Keratinocyte (primary cell): Measurements from ENCODE around the gene NFYC. TPM values are rescaled to one million over a fixed set of nuclear protein-coding genes. Genes with fewer than 3 reads are reported as not detected.

Experiments
- DNase-seq: peaks from one replicate; pipeline ENCODE4 v3.0.0-alpha.2; 2011; ENCODE audit warnings: low read depth, missing footprints, low spot score
- FAIRE-seq: peaks from 2 replicates; lab custom pipeline; 2011; peaks lifted over from hg19 to GRCh38; lab: Jason Lieb, UNC
- H2AFZ ChIP-seq: 2 replicates; pipeline ENCODE4 v1.6.0; 2012; ENCODE audit warnings: low read length, control low read depth, inconsistent platforms; ENCODE audit not compliant: control insufficient read depth
- H3K27ac ChIP-seq: 2 replicates; pipeline ENCODE4 v1.5.1; 2011; ENCODE audit warnings: low read length; ENCODE audit not compliant: control insufficient read depth, insufficient read depth
- H3K27me3 ChIP-seq: 3 replicates; pipeline ENCODE4 v1.6.0; 2011; ENCODE audit warnings: low read length; ENCODE audit not compliant: control insufficient read depth, insufficient read depth; ENCODE audit errors: extremely low read depth
- H3K36me3 ChIP-seq, 2 experiments: 2 replicates in 1 of 2; 3 replicates in 1 of 2; pipeline ENCODE4 v1.5.1; 2011; ENCODE audit warnings: low read length in 2 of 2, mild to moderate bottlenecking in 1 of 2; ENCODE audit not compliant: control insufficient read depth in 2 of 2, insufficient read depth in 2 of 2; ENCODE audit errors: extremely low read depth in 1 of 2
- H3K4me1 ChIP-seq: 3 replicates; pipeline ENCODE4 v1.5.1; 2011; ENCODE audit warnings: low read length; ENCODE audit not compliant: control insufficient read depth, insufficient read depth; ENCODE audit errors: extremely low read depth
- H3K4me2 ChIP-seq: 3 replicates; pipeline ENCODE4 v1.6.0; 2011; ENCODE audit warnings: low read depth, low read length; ENCODE audit not compliant: control insufficient read depth, insufficient read depth; ENCODE audit errors: extremely low read depth
- H3K4me3 ChIP-seq, 3 experiments: fragments of 200-600 bp in 1 of 3; sonication (generic) in 1 of 3; 2 replicates in 2 of 3; 3 replicates in 1 of 3; pipeline ENCODE4 v1.5.1; 2011 to 2016; ENCODE audit warnings: low read length in 3 of 3, mild to moderate bottlenecking in 3 of 3, control low read depth in 2 of 3, inconsistent platforms in 1 of 3, low read depth in 1 of 3, mixed read lengths in 1 of 3, mixed run types in 1 of 3, moderate library complexity in 1 of 3; ENCODE audit not compliant: control insufficient read depth in 2 of 3, insufficient read depth in 2 of 3; ENCODE audit errors: extremely low read depth in 1 of 3
- H3K79me2 ChIP-seq: 2 replicates; pipeline ENCODE4 v1.6.0; 2012; ENCODE audit warnings: low read length; ENCODE audit not compliant: control insufficient read depth, insufficient read depth
- H3K9ac ChIP-seq: 3 replicates; pipeline ENCODE4 v1.6.0; 2011; ENCODE audit warnings: low read length; ENCODE audit not compliant: control insufficient read depth, insufficient read depth; ENCODE audit errors: extremely low read depth
- H3K9me1 ChIP-seq: 3 replicates; pipeline ENCODE4 v1.6.0; 2011; ENCODE audit warnings: low read length; ENCODE audit not compliant: control insufficient read depth, insufficient read depth; ENCODE audit errors: extremely low read depth
- H3K9me3 ChIP-seq: 2 replicates; pipeline ENCODE4 v1.5.1; 2012; ENCODE audit warnings: low read depth, low read length; ENCODE audit not compliant: control insufficient read depth
- H4K20me1 ChIP-seq: 3 replicates; pipeline ENCODE4 v1.6.0; 2011; ENCODE audit warnings: low read length; ENCODE audit not compliant: control insufficient read depth, insufficient read depth; ENCODE audit errors: extremely low read depth
- EZH2 ChIP-seq: IDR thresholded peaks from one replicate; pipeline ENCODE4 v1.6.1; 2012; ENCODE audit warnings: inconsistent platforms, mild to moderate bottlenecking, low read length, moderate library complexity
- dilution Hi-C: fragments of 300-500 bp; cut with MboI; formaldehyde crosslinking; loops from one replicate; pipeline ENCODE4 v1.7.0; 2020; ENCODE audit warnings: low sequenced_read_pairs; ENCODE audit not compliant: extremely low pct_ligation_motif_present
- polyA plus RNA-seq, 5 experiments: library from polyadenylated mRNA; depleted of rRNA in 3 of 5; stranded (reverse) in 3 of 5; stranded (forward) in 1 of 5; unstranded in 1 of 5; fragments of >200 nt; gene quantifications; 1 replicate in 1 of 5; 2 replicates in 3 of 5; 3 replicates in 1 of 5; pipeline versions ENCODE4 v1.2.1 to v1.2.3, GENCODE V29; 2011 to 2012; ENCODE audit warnings: missing spikeins in 2 of 5, low read depth in 1 of 5, low replicate concordance in 1 of 5
- TF ChIP-seq, protein P1 (sequence below), 3 experiments: IDR thresholded peaks in 1 of 3; conservative IDR thresholded peaks in 1 of 3; optimal IDR thresholded peaks in 1 of 3; 2 replicates in 2 of 3; 3 replicates in 1 of 3; pipeline versions ENCODE3 to v1.5.1; 2011; ENCODE audit warnings: low read length in 3 of 3, mild to moderate bottlenecking in 3 of 3, moderate library complexity in 2 of 3, control low read depth in 1 of 3, inconsistent platforms in 1 of 3; ENCODE audit not compliant: insufficient read depth in 2 of 3; ENCODE audit errors: extremely low read depth in 1 of 3

NFYC gene
- polyA plus RNA-seq, 1 donor (not counting 4 experiments of a cell fraction or from before 2014, with no cell fraction given), result 32.4 TPM

DNA sequence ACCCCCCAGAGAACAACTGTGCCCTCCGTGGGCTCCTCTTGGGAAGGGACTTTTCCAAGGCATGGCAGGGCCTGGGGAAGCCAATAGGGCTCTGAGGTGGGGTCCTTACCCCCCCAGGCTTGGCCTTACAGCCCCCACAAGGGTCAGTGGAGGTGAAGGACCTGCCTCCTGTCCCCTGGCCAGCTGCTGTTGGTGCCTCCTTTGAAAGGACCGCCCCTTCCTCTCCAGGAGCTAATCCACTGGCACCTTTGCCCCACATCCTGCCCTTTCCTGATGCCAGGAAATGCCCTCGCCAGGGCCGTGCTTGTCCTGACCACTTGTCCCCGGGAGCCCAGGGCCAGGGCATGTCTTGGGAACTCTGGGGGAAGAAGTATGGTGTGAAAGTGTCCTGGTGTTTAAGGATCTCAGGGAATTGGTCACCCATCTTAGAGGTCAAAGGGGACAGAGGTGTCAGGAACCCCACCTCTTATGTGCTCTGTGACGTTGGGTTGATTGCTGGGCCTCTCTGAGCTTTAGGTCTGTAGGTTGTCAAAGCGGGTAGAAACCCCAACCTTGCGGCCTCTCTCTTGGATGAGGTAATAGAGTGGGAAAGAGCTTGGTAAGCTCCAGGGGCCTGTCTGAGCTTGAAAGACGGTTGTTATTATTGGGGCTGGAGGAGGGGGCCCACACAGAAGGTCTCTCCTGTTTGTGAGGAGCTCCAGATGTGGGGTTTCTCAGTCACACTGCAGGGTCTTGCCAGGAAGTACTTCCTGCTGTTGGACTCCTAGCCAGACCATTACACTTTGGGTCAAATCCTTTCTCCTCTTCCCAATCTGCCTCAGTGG is 94.9 kb downstream of the NFYC start:
- Histone ChIP-seq H3K4me2 (no peak overlapping the region), H3K4me1 (peaks cover 3% of the 10 kb centered on the region), H3K9me1 (no peaks in the 10 kb centered on the region), H3K27ac (no peak overlapping the region), H3K4me3 (no peak overlapping the region), H2AFZ (no peak overlapping the region), H3K27me3 (peaks cover 53% of the 10 kb centered on the region), H3K9ac (no peak overlapping the region), H3K79me2 (no peaks in the 10 kb centered on the region), H4K20me1 (no peaks in the 10 kb centered on the region), H3K9me3 (no peaks in the 10 kb centered on the region), H3K36me3 (no peaks in the 10 kb centered on the region)
- FAIRE-seq (no peak), DNase-seq (no peak)
- dilution Hi-C loops, result no loop called here
- TF ChIP-seq, protein P1, sequence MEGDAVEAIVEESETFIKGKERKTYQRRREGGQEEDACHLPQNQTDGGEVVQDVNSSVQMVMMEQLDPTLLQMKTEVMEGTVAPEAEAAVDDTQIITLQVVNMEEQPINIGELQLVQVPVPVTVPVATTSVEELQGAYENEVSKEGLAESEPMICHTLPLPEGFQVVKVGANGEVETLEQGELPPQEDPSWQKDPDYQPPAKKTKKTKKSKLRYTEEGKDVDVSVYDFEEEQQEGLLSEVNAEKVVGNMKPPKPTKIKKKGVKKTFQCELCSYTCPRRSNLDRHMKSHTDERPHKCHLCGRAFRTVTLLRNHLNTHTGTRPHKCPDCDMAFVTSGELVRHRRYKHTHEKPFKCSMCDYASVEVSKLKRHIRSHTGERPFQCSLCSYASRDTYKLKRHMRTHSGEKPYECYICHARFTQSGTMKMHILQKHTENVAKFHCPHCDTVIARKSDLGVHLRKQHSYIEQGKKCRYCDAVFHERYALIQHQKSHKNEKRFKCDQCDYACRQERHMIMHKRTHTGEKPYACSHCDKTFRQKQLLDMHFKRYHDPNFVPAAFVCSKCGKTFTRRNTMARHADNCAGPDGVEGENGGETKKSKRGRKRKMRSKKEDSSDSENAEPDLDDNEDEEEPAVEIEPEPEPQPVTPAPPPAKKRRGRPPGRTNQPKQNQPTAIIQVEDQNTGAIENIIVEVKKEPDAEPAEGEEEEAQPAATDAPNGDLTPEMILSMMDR (optimal IDR thresholded peaks at IDR 0.05 in 1 of 3, IDR thresholded peaks at IDR 0.05 in 1 of 3, conservative IDR thresholded peaks at IDR 0.05 in 1 of 3; ENCODE audit: extremely low read depth in 1 of 3, insufficient read depth in 2 of 3, low read length in 3 of 3), result no peak
- no peak for TF ChIP-seq EZH2

DNA sequence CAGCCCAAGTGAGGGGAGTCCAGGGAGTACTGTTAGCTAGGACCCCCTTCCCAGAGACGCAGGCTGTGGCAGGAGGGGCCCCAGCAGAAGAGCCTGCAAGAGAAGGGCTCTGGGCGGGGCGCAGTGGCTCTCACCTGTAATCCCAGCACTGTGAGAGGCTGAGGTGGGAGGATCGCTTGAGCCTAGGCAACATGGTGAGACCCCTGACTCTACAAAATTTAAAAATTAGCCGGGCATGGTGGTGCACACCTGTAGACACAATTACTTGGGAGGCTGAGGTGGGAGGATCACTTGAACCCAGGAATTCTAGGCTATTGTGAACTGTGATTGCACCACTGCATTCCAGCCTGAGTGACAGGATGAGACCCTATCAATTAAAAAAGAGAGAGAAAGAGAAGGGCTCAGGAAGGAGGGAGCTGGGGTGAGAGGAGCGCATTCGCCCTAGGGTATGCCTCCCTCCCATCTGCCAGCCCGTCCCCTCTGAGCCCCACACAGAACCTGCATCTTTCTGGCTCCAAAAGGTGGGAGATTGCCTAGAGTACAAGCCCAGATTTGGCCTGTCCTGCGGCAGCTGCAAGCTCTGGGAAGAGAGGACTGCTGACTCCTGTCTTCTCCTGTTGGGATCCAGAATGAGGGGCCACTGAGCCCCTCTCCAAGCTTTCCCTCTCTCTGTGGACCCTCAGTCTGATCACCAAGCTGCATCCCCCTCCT is 95.6 kb downstream of the NFYC start:
- Histone ChIP-seq H3K79me2 (no peaks in the 10 kb centered on the region), H3K4me3 (no peak overlapping the region), H3K9me1 (no peaks in the 10 kb centered on the region), H3K4me2 (no peak overlapping the region), H4K20me1 (no peaks in the 10 kb centered on the region), H3K36me3 (no peaks in the 10 kb centered on the region), H2AFZ (no peak overlapping the region), H3K4me1 (peaks cover 3% of the 10 kb centered on the region), H3K9ac (no peak overlapping the region), H3K9me3 (no peaks in the 10 kb centered on the region), H3K27me3 (peaks cover 53% of the 10 kb centered on the region), H3K27ac (no peak overlapping the region)
- dilution Hi-C loops, result no loop called here
- FAIRE-seq (no peak), DNase-seq (no peak)
- TF ChIP-seq, protein P1 (optimal IDR thresholded peaks at IDR 0.05 in 1 of 3, IDR thresholded peaks at IDR 0.05 in 1 of 3, conservative IDR thresholded peaks at IDR 0.05 in 1 of 3; ENCODE audit: extremely low read depth in 1 of 3, insufficient read depth in 2 of 3, low read length in 3 of 3), result no peak
- no peak for TF ChIP-seq EZH2
